ENCODE measurements around the gene TTYH3.

Gene TTYH3

GRCh38 chr7:2646336-2646679 is 14.5 kb downstream of the TTYH3 start (continued):
- TF ChIP-seq, protein P1, sequence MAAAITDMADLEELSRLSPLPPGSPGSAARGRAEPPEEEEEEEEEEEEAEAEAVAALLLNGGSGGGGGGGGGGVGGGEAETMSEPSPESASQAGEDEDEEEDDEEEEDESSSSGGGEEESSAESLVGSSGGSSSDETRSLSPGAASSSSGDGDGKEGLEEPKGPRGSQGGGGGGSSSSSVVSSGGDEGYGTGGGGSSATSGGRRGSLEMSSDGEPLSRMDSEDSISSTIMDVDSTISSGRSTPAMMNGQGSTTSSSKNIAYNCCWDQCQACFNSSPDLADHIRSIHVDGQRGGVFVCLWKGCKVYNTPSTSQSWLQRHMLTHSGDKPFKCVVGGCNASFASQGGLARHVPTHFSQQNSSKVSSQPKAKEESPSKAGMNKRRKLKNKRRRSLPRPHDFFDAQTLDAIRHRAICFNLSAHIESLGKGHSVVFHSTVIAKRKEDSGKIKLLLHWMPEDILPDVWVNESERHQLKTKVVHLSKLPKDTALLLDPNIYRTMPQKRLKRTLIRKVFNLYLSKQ (tag by site-specific recombination; IDR thresholded peaks at IDR 0.05; ENCODE audit: borderline replicate concordance) = no peak
- TF ChIP-seq ZNF404 (tag by site-specific recombination; IDR thresholded peaks at IDR 0.05) = no peak
- TF ChIP-seq ZNF214 (tag by site-specific recombination; IDR thresholded peaks at IDR 0.05; ENCODE audit: borderline replicate concordance) = no peak
- TF ChIP-seq ZNF530 (tag by site-specific recombination; IDR thresholded peaks at IDR 0.05; ENCODE audit: low read depth) = no peak

DNA sequence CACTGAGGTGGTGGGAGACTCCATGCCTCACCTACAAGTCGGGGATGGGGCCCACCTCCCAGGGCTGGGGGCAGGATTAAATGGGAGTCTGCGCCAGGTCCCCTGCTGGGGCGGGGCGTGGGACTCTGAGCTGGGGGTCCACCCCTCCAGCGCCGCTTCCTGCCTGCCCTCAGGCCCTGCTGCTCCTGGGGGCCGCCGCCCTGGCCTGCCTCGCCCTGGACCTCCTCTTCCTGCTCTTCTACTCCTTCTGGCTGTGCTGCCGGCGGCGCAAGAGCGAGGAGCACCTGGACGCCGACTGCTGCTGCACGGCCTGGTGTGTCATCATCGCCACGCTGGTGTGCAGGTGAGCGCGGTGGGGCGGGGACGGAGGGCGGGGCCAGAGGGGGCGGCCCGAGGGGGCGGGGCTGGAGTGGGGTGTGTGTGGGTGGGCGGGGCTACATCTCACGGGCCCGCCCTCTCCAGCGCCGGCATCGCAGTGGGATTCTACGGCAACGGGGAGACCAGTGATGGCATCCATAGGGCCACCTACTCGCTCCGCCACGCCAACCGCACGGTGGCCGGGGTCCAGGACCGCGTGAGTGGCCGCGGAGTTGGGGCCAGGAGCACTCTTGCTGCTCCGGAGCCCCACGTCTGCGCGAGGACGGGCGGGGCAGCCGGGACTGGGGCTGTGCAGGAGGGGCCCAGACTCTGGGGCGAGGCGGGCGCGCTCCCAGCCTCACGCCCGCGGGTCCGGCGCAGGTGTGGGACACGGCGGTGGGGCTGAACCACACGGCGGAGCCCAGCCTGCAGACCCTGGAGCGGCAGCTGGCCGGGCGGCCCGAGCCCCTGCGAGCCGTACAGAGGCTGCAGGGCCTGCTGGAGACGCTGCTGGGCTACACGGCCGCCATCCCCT is 15.1 kb downstream of the TTYH3 start:
- no peak overlapping the region for H3K27ac ChIP-seq (ENCODE audit: extremely low read depth, low read depth, low read length)
- H3K9me3 ChIP-seq (ENCODE audit: control insufficient read depth, insufficient read depth, low read depth, low read length) = no peaks in the 10 kb centered on the region
- H3K4me1 ChIP-seq (ENCODE audit: control insufficient read depth, insufficient read depth, low read length) = no peaks in the 10 kb centered on the region
- ChIA-PET CTCF (no interaction called here), POLR2A (no interaction called here)
- TF ChIP-seq KLF8 (tag by site-specific recombination; IDR thresholded peaks at IDR 0.05) = peak; percentile 87
- no peak for TF ChIP-seq ZNF658 (tag by site-specific recombination; IDR thresholded peaks at IDR 0.05)
- TF ChIP-seq ZFP41 (tag by site-specific recombination; IDR thresholded peaks at IDR 0.05; ENCODE audit: borderline replicate concordance) = no peak
- TF ChIP-seq ZNF707 (tag by site-specific recombination; IDR thresholded peaks at IDR 0.05) = no peak
- TF ChIP-seq, protein P2, sequence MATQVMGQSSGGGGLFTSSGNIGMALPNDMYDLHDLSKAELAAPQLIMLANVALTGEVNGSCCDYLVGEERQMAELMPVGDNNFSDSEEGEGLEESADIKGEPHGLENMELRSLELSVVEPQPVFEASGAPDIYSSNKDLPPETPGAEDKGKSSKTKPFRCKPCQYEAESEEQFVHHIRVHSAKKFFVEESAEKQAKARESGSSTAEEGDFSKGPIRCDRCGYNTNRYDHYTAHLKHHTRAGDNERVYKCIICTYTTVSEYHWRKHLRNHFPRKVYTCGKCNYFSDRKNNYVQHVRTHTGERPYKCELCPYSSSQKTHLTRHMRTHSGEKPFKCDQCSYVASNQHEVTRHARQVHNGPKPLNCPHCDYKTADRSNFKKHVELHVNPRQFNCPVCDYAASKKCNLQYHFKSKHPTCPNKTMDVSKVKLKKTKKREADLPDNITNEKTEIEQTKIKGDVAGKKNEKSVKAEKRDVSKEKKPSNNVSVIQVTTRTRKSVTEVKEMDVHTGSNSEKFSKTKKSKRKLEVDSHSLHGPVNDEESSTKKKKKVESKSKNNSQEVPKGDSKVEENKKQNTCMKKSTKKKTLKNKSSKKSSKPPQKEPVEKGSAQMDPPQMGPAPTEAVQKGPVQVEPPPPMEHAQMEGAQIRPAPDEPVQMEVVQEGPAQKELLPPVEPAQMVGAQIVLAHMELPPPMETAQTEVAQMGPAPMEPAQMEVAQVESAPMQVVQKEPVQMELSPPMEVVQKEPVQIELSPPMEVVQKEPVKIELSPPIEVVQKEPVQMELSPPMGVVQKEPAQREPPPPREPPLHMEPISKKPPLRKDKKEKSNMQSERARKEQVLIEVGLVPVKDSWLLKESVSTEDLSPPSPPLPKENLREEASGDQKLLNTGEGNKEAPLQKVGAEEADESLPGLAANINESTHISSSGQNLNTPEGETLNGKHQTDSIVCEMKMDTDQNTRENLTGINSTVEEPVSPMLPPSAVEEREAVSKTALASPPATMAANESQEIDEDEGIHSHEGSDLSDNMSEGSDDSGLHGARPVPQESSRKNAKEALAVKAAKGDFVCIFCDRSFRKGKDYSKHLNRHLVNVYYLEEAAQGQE (tag by site-specific recombination; IDR thresholded peaks at IDR 0.05) = no peak
- TF ChIP-seq ZNF19 (tag by site-specific recombination; IDR thresholded peaks at IDR 0.05; ENCODE audit: low read depth) = no peak
- TF ChIP-seq ZNF274 (IDR thresholded peaks at IDR 0.05; ENCODE audit: low read length) = no peak
- TF ChIP-seq ZNF274 (tag by site-specific recombination; IDR thresholded peaks at IDR 0.05; ENCODE audit: borderline replicate concordance) = no peak
- no peak for TF ChIP-seq ZNF549 (tag by site-specific recombination; IDR thresholded peaks at IDR 0.05)
- no peak for TF ChIP-seq SP7 (tag by site-specific recombination; IDR thresholded peaks at IDR 0.05)
- no peak for TF ChIP-seq ZNF311 (tag by site-specific recombination; IDR thresholded peaks at IDR 0.05; ENCODE audit: borderline replicate concordance)
- TF ChIP-seq KLF1 (tag by site-specific recombination; IDR thresholded peaks at IDR 0.05) = peak; percentile 62
- TF ChIP-seq, protein P3, sequence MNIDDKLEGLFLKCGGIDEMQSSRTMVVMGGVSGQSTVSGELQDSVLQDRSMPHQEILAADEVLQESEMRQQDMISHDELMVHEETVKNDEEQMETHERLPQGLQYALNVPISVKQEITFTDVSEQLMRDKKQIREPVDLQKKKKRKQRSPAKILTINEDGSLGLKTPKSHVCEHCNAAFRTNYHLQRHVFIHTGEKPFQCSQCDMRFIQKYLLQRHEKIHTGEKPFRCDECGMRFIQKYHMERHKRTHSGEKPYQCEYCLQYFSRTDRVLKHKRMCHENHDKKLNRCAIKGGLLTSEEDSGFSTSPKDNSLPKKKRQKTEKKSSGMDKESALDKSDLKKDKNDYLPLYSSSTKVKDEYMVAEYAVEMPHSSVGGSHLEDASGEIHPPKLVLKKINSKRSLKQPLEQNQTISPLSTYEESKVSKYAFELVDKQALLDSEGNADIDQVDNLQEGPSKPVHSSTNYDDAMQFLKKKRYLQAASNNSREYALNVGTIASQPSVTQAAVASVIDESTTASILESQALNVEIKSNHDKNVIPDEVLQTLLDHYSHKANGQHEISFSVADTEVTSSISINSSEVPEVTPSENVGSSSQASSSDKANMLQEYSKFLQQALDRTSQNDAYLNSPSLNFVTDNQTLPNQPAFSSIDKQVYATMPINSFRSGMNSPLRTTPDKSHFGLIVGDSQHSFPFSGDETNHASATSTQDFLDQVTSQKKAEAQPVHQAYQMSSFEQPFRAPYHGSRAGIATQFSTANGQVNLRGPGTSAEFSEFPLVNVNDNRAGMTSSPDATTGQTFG (tag by site-specific recombination; IDR thresholded peaks at IDR 0.05; ENCODE audit: borderline replicate concordance) = no peak
- no peak for TF ChIP-seq ZNF768 (tag by site-specific recombination; IDR thresholded peaks at IDR 0.05)
- no peak for TF ChIP-seq PRDM4 (tag by site-specific recombination; IDR thresholded peaks at IDR 0.05)
- peak; percentile 61; the same call in 1 of the 2 replicates for TF ChIP-seq KLF9 (tag by site-specific recombination; IDR thresholded peaks at IDR 0.05; ENCODE audit: low read depth)
- TF ChIP-seq, protein P4, sequence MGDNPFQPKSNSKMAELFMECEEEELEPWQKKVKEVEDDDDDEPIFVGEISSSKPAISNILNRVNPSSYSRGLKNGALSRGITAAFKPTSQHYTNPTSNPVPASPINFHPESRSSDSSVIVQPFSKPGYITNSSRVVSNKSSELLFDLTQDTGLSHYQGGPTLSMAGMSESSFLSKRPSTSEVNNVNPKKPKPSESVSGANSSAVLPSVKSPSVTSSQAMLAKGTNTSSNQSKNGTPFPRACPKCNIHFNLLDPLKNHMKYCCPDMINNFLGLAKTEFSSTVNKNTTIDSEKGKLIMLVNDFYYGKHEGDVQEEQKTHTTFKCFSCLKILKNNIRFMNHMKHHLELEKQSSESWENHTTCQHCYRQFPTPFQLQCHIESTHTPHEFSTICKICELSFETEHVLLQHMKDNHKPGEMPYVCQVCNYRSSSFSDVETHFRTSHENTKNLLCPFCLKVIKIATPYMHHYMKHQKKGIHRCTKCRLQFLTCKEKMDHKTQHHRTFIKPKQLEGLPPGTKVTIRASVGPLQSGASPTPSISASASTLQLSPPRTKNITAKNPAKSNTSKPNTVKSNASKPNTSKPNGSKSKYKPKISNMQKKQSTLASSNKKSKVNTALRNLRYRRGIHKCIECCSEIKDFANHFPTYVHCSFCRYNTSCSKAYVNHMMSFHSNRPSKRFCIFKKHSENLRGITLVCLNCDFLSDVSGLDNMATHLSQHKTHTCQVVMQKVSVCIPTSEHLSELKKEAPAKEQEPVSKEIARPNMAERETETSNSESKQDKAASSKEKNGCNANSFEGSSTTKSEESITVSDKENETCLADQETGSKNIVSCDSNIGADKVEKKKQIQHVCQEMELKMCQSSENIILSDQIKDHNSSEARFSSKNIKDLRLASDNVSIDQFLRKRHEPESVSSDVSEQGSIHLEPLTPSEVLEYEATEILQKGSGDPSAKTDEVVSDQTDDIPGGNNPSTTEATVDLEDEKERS (tag by site-specific recombination; IDR thresholded peaks at IDR 0.05) = no peak
- no peak overlapping the region for H3K4me3 ChIP-seq (ENCODE audit: low read depth, low read length)
- peaks cover 0 to 27% of the 10 kb centered on the region in 2 experiments; a peak in 1 of 3 replicates for H3K36me3 ChIP-seq (ENCODE audit: control insufficient read depth in 2 of 2, insufficient read depth in 1 of 2, low read length in 2 of 2)

Measured in HEK293 (cell line).